K562 (cell line): Measurements from ENCODE around the gene ARHGEF17. TPM values are rescaled to one million over a fixed set of nuclear protein-coding genes. Genes with fewer than 3 reads are reported as not detected.
A peak's percentile ranks its signal among the peaks of the same experiment; 100 is the strongest.

Experiments used
- ATAC-seq: fragments of 200-7000 bp; cut with Tn5 transposase; 3 replicates; pipeline ENCODE4 v1.9.1; 2020; ENCODE audit warnings: moderate library complexity
- BruUV-seq: library from RNA; stranded (reverse); fragments of 400-500 nt; replicated peaks from 2 replicates; lab custom pipeline; 2021; lab: Mats Ljungman, UMichigan
- CTCF ChIA-PET: fragments of 300-600 bp; formaldehyde crosslinking; extraction: SDS; loops from one replicate; lab custom pipeline; 2021; ENCODE audit warnings: low intra/inter-chr PET ratio; lab: Yijun Ruan, JAX
- POLR2A ChIA-PET: fragments of 300-600, 350-650 bp; sonication (Branson Sonifier 250); formaldehyde crosslinking; extraction: SDS; loops from one replicate; lab custom pipeline; 2021; ENCODE audit warnings: antibody characterized with exemption, inconsistent platforms; lab: Yijun Ruan, JAX
- DNase-seq, 4 experiments: peaks; one replicate each; pipeline versions ENCODE4 v3.0.0 to v3.0.0-alpha.2; 2011 to 2018; ENCODE audit warnings: low spot score in 3 of 4, mixed read lengths in 3 of 4; ENCODE audit errors: extremely low read depth in 1 of 4
- FAIRE-seq: peaks from 2 replicates; lab custom pipeline; 2011; peaks lifted over from hg19 to GRCh38; lab: Jason Lieb, UNC
- H2AFZ ChIP-seq: 2 replicates; pipeline ENCODE4 v1.6.0; 2011; ENCODE audit warnings: low read depth, low read length, control low read depth, inconsistent platforms
- H3K27ac ChIP-seq: fragments of 200-600 bp; 3 replicates; pipeline ENCODE4 v1.8.0; 2011; ENCODE audit warnings: low read depth, mild to moderate bottlenecking, control low read depth, inconsistent platforms, low read length, moderate library complexity, mixed read lengths; ENCODE audit errors: extremely low read depth
- H3K27me3 ChIP-seq, 2 experiments: fragments of 300-600 bp in 1 of 2; 2 replicates in 1 of 2; 3 replicates in 1 of 2; pipeline versions ENCODE4 v1.6.0 to v1.8.0; 2011; ENCODE audit warnings: inconsistent platforms in 2 of 2, low read length in 2 of 2, mild to moderate bottlenecking in 1 of 2, mixed read lengths in 1 of 2, moderate library complexity in 1 of 2; ENCODE audit not compliant: control insufficient read depth in 2 of 2, insufficient read depth in 2 of 2
- H3K36me3 ChIP-seq: fragments of 300-600 bp; 3 replicates; pipeline ENCODE4 v1.8.0; 2011; ENCODE audit warnings: mild to moderate bottlenecking, low read length, inconsistent platforms; ENCODE audit not compliant: control insufficient read depth, insufficient read depth
- H3K4me1 ChIP-seq, 2 experiments: fragments of 200-600 bp in 1 of 2; replicated peaks in 1 of 2; 2 replicates in 1 of 2; 3 replicates in 1 of 2; pipeline versions ENCODE4 v1.5.1 to v1.8.0; 2011; ENCODE audit warnings: inconsistent platforms in 2 of 2, low read length in 2 of 2, mild to moderate bottlenecking in 1 of 2, mixed read lengths in 1 of 2, moderate library complexity in 1 of 2; ENCODE audit not compliant: control insufficient read depth in 2 of 2, insufficient read depth in 2 of 2
- H3K4me2 ChIP-seq: 2 replicates; pipeline ENCODE4 v1.6.1; 2011; ENCODE audit warnings: low read length, control low read depth, inconsistent platforms, mixed read lengths; ENCODE audit not compliant: insufficient read depth
- H3K4me3 ChIP-seq: fragments of 200-600 bp; sonication (generic), shearing (Covaris generic); 2 replicates; pipeline ENCODE4 v1.5.1; 2016; ENCODE audit warnings: control low read depth, inconsistent platforms
- H3K79me2 ChIP-seq: fragments of 200-600 bp; 3 replicates; pipeline ENCODE4 v1.8.0; 2011; ENCODE audit warnings: low read length, inconsistent platforms; ENCODE audit not compliant: control insufficient read depth, insufficient read depth
- H3K9ac ChIP-seq, 2 experiments: 2 replicates each; pipeline versions ENCODE4 v1.6.0 to v1.6.1; 2011; ENCODE audit warnings: low read depth in 2 of 2, low read length in 2 of 2, control low read depth in 1 of 2, inconsistent platforms in 1 of 2, mild to moderate bottlenecking in 1 of 2, mixed read lengths in 1 of 2; ENCODE audit not compliant: insufficient read depth in 1 of 2
- H3K9me1 ChIP-seq: one replicate; pipeline ENCODE4 v1.6.0; 2011; ENCODE audit warnings: inconsistent platforms, mild to moderate bottlenecking, low read length, moderate library complexity; ENCODE audit not compliant: control insufficient read depth, insufficient read depth
- H3K9me3 ChIP-seq: replicated peaks from 2 replicates; pipeline ENCODE4 v1.5.1; 2011; ENCODE audit warnings: low read depth, low read length, inconsistent platforms; ENCODE audit not compliant: control insufficient read depth, insufficient read depth
- H4K20me1 ChIP-seq: replicated peaks from 2 replicates; pipeline ENCODE4 v1.6.1; 2011; ENCODE audit warnings: low read length, inconsistent platforms, mixed read lengths; ENCODE audit not compliant: control insufficient read depth, insufficient read depth
- CTBP1 ChIP-seq: fragments of 450-650 bp; IDR thresholded peaks from 2 replicates; pipeline ENCODE4 v1.6.1; 2016; ENCODE audit warnings: borderline replicate concordance
- MBD1 ChIP-seq: fragments of 250-450 bp; sonication (Bioruptor Pico); IDR thresholded peaks from 2 replicates; pipeline ENCODE4 v1.8.0; 2022; ENCODE audit warnings: inconsistent platforms
- RBM14 ChIP-seq: fragments of 200-400 bp; formaldehyde crosslinking; IDR thresholded peaks from 2 replicates; pipeline ENCODE4 v1.6.1; 2018; ENCODE audit warnings: low read depth, mild to moderate bottlenecking, low read length, moderate library complexity, borderline replicate concordance; ENCODE audit not compliant: insufficient read depth
- RCOR1 ChIP-seq, 2 experiments: IDR thresholded peaks; 2 replicates each; pipeline ENCODE4 v1.6.1; 2012; ENCODE audit warnings: low read depth in 2 of 2, low read length in 2 of 2, borderline replicate concordance in 1 of 2, improper control_type of control experiment in 1 of 2
- SRF ChIP-seq, 2 experiments: fragments of 250-450, 450-650 bp in 1 of 2; sonication (Bioruptor Pico) in 1 of 2; sonication (generic) in 1 of 2; formaldehyde crosslinking; IDR thresholded peaks; 2 replicates each; pipeline versions ENCODE4 v1.5.0 to v1.5.1; 2020 to 2022; ENCODE audit warnings: mild to moderate bottlenecking in 1 of 2, missing genetic modification reagents in 1 of 2
- VEZF1 ChIP-seq: fragments of 200-800 bp; sonication (Bioruptor generic); IDR thresholded peaks from 2 replicates; pipeline ENCODE4 v1.6.1; 2017; ENCODE audit warnings: missing genetic modification characterization, missing compliant biosample characterization
- ZBTB7A ChIP-seq: IDR thresholded peaks from 2 replicates; pipeline ENCODE4 v1.6.1; 2011; ENCODE audit warnings: low read depth, mild to moderate bottlenecking, low read length, moderate library complexity, borderline replicate concordance; ENCODE audit not compliant: control insufficient read depth
- ZNF740 ChIP-seq, 3 experiments: fragments of 200-800 bp in 1 of 3; sonication (Bioruptor generic) in 1 of 3; sonication (generic) in 1 of 3; formaldehyde crosslinking in 1 of 3; IDR thresholded peaks; 2 replicates each; pipeline versions ENCODE4 v1.6.1 to v1.8.0; 2016 to 2022; ENCODE audit warnings: mild to moderate bottlenecking in 2 of 3, missing compliant biosample characterization in 2 of 3, missing genetic modification characterization in 2 of 3, missing genetic modification reagents in 1 of 3
- WGBS: fragments of 100-300 bp; shearing (Covaris generic); methylation state at CpG from one replicate; pipeline ENCODE4 v1.1.6; 2016; ENCODE audit warnings: low coverage, mixed read lengths; ENCODE audit not compliant: insufficient coverage; ENCODE audit errors: missing lambda C conversion rate; 5-methylcytosine and 5-hydroxymethylcytosine counted together
- in situ Hi-C: fragments of 300-500 bp; cut with MboI; formaldehyde crosslinking; loops from 4 replicates; pipeline ENCODE4 v1.15.0; 2018; ENCODE audit warnings: inconsistent platforms, mixed read lengths
- intact Hi-C: fragments of 100-400 bp; cut with micrococcal nuclease; formaldehyde crosslinking; loops from 2 replicates; pipeline ENCODE4 v1.14.2; 2022
- polyA plus RNA-seq, 8 experiments: library from polyadenylated mRNA; depleted of rRNA in 4 of 8; stranded (reverse) in 5 of 8; unstranded in 3 of 8; fragments of >200 nt; fragmentation: Nextera tagmentation in 2 of 8; fragmentation: Illumina TruSeq in 1 of 8; extraction: Ambion mirVana in 2 of 8; extraction: Trizol in 1 of 8; gene quantifications; 2 replicates each; pipeline versions ENCODE4 v1.2.1 to v1.2.3, GENCODE V29; 2011 to 2014; ENCODE audit warnings: inconsistent platforms in 1 of 8, missing spikeins in 1 of 8
- total RNA-seq, 7 experiments: library from RNA; depleted of rRNA in 6 of 7; stranded (reverse); fragments of >200 nt in 6 of 7; fragmentation: Illumina TruSeq in 2 of 7; extraction: Trizol in 2 of 7; gene quantifications; 2 replicates each; pipeline versions ENCODE4 v1.2.1 to v1.2.3, GENCODE V29; 2011 to 2021; ENCODE audit warnings: low replicate concordance in 1 of 7

ARHGEF17 gene
- total and polyA plus RNA-seq, 9 of the 15 experiments (the other 6 are each of a cell fraction or from before 2014, with no cell fraction given) = 0.04 to 0.68 (median 0.10) TPM; not detected in 2

GRCh38 chr11:73386016-73386415, 77.9 kb downstream of the ARHGEF17 start:
- ChIA-PET POLR2A (interaction anchor here (1.7 kb wide), 1 partner anchor 10 kb away, joined by 8 read pairs; the partner anchor contains the start of gene RELT), CTCF (interaction anchor here (0.6 kb wide), 1 partner anchor 274 kb away, joined by 3 read pairs; no protein-coding TSS in a partner anchor)
- DNase-seq (peak; percentile 74 to 83 (median 76)), FAIRE-seq (peak; percentile 83), ATAC-seq (peak; percentile 86)
- peaks cover 16% of the 10 kb centered on the region for H3K9me1 ChIP-seq
- peaks cover 42 to 86% of the 10 kb centered on the region in 2 experiments for H3K4me1 ChIP-seq
- no peaks in the 10 kb centered on the region for H3K9me3 ChIP-seq
- H3K27me3 ChIP-seq = no peaks in the 10 kb centered on the region
- H3K4me2 ChIP-seq = peak overlapping the region; percentile 58
- in situ Hi-C loops (no loop called here), intact Hi-C loops (no loop called here)
- peak overlapping the region; percentile 10 to 88; a peak in 2 of 4 replicates for H3K9ac ChIP-seq
- peak overlapping the region; percentile 42; the same call in 1 of the 3 replicates for H3K27ac ChIP-seq
- TF ChIP-seq RBM14 (no peak), RCOR1 (IDR thresholded peaks at IDR 0.05; ENCODE audit: borderline replicate concordance in 1 of 2, low read depth in 2 of 2, low read length in 2 of 2) (peak in 1 of 2 experiments; percentile 69; a peak in 1 of 4 replicates), VEZF1 (CRISPR knock-in tag) (peak; percentile 80), SRF (CRISPR knock-in tag; IDR thresholded peaks at IDR 0.05) (peak in 1 of 2 experiments; percentile 87; a peak in 1 of 4 replicates), ZNF740 (CRISPR knock-in tag; IDR thresholded peaks at IDR 0.05) (peak; percentile 82; the same call in 1 of the 2 replicates), ZNF740 (tag; IDR thresholded peaks at IDR 0.05) (no peak), ZBTB7A (peak; percentile 46; the same call in 1 of the 2 replicates), CTBP1 (peak; percentile 79; the same call in 1 of the 2 replicates), MBD1 (CRISPR knock-in tag) (no peak)
- H3K4me3 ChIP-seq = no peak overlapping the region
- no TSS peak for BruUV-seq
- no peak overlapping the region for H2AFZ ChIP-seq
- H4K20me1 ChIP-seq = peaks cover 45% of the 10 kb centered on the region
- H3K36me3 ChIP-seq = peaks cover 41% of the 10 kb centered on the region; the same call in 2 of the 3 replicates
- H3K79me2 ChIP-seq = peaks cover 72% of the 10 kb centered on the region
- WGBS = 34% methylated on average over 8 of the region's 8 CpGs
